NCI-H226 (cell line): ENCODE results near the gene ASGR1.
"Not testable (repeated sequence)": the region's sequence is repeated elsewhere in the genome, so short reads cannot be mapped to it uniquely, and the experiment has no call there.

Source experiments
- DNase-seq: peaks from one replicate; pipeline ENCODE4 v3.0.0-alpha.2; 2015

The ASGR1 gene

GRCh38 chr17:7184647-7185046 lies 5.5 kb upstream of the ASGR1 start:
- DNase-seq, result no peak

DNA sequence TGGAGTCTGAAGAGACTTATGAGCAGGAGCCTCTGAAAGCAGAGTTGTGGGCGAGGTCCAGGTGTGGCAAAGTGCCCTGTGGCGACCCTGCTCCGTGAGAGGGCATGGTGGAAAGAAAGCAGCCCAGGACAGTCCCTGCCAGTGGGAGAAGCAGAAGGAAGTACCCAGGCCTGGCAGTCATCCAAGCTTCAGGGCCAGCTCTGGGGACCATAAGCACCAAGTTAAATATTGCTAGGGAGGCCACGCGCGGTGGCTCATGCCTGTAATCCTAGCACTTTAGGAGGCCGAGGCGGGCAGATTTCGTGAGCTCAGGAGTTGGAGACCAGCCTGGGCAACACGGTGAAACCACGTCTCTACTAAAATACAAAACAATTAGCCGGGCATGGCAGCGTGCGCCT lies 4.9 kb upstream of the ASGR1 start:
- no peak for DNase-seq

DNA sequence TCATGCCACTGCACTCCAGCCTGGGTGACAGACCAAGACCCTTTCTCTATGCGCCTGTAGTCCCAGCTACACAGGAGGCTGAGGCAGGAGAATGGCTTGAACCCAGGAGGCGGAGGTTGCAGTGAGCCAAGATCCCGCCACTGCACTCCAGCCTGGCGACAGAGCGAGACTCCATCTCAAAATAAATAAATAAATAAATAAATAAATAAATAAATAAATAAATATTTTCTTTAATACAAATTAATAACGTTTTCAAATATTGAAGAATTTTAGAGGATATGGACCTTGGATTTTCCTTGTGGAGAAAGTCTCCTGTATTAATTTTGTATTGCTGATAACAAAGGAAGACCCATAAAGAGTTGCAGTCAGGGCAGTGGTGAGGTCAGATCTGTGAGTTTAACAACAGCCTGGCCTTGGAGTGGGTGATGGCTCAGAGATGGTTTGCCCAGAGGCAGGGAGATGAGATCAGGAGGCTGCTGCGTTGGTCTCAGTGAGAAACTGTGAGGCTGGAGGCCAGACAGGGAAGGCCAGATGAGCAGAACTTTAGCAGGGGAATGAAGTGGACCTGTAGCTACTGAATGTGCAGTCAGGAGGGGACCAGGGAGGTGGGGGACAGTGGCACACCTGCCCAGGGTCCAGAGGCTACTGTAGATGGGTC lies 4.4 kb upstream of the ASGR1 start:
- DNase-seq, result no peak

DNA sequence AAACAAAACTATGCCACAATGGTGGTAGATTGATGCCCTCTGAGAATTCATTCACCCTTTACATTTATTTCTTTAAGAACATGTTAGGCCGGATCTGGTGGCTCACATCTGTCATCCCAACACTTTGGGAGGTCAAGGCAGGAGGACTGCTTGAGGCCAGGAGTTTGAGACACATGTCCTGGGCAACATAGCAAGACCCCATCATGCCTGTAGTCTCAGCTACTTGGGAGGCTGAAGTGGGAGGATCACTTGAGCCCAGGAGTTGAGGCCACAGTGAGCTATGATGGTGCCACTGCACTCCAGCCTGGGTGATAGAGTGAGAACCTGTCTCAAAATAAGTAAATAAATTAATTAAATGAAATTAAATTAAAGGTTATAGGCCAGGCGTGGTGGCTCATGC lies 2.9 kb upstream of the ASGR1 start:
- not testable (repeated sequence) for DNase-seq

DNA sequence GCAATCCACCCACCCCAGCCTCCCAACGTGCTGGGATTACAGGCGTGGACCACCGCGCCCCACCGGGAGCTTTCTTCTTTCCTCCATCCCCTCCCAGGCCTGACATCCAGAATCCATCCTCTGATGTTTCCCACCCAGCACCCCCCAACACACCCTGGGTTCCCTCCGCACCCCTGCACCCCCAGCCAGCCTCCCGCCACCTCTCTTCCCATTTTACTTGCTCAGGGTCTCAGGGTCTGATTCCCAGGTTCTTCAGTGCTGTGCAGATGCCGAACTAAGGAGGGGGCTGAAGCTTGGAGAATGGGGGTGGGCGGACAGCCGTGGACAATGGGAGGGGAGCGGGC lies 225 bp downstream of the ASGR1 start:
- no peak for DNase-seq

GRCh38 chr17:7177954-7178477 lies 1.2 kb downstream of the ASGR1 start:
- no peak for DNase-seq

GRCh38 chr17:7177191-7177953 lies 1.8 kb downstream of the ASGR1 start:
- DNase-seq, result no peak

DNA sequence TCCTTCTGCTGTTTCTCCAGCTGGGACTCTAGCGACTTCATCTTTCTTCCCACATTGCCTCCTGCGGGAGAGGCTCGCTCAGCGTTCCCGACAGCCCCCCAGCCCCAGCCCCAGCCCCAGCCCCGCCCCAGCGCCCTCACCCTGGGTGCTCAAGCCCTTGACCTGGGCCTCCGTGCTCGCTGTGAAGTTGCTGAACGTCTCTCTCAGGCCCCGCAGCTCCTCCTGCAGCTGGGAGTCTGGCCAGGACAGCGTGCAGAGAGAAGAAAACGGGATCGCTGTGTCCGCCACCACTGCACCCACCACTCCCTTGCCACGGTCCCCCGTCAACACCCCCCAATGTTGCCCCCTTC lies 2.4 kb downstream of the ASGR1 start:
- DNase-seq, result no peak

- no peak for DNase-seq
Observed at GRCh38 chr17:7176107-7176840, 2.9 kb downstream of the ASGR1 start.

DNA sequence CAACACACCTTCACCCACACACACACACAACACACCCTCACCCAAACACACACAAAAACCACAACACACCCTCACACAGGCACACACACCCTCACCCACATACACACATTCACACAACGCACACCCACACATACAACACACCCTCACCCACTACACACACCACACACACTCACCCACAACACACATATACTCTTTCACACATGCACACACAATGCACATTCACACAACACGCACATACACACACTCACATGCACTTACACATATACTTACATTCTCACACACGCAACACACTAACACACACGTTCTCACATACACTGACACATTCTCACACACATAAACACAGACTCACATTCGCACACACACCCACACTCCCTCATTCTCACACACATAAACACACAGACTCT lies 3.8 kb downstream of the ASGR1 start:
- no peak for DNase-seq

DNA sequence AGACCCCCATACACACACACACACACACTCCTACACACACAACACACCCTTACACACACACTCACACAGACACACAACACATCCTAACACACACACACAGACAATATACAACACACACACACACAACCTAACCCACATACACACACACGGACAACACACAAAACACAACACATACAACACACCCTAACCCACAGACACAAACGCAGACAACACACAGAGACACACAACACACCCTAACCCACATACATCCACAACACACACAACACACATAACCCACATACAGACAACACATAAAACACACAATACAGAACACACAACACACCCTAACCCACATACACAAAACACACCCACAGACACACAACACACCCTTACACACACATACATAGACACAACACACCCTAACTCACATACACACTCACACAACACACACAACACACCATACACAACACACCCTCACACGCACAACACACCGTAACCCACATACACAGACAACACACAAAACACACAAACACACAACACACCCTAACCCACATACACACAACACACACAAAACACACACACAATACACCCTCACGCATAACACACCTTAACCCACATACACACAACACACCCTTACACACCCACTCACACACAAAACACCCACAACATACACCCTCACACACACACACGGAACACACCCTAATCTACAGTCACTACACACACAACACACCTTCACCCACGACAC lies 4.4 kb downstream of the ASGR1 start:
- DNase-seq, result no peak

- DNase-seq, result no peak
Observed at GRCh38 chr17:7173687-7174602, 5.2 kb downstream of the ASGR1 start.

DNA sequence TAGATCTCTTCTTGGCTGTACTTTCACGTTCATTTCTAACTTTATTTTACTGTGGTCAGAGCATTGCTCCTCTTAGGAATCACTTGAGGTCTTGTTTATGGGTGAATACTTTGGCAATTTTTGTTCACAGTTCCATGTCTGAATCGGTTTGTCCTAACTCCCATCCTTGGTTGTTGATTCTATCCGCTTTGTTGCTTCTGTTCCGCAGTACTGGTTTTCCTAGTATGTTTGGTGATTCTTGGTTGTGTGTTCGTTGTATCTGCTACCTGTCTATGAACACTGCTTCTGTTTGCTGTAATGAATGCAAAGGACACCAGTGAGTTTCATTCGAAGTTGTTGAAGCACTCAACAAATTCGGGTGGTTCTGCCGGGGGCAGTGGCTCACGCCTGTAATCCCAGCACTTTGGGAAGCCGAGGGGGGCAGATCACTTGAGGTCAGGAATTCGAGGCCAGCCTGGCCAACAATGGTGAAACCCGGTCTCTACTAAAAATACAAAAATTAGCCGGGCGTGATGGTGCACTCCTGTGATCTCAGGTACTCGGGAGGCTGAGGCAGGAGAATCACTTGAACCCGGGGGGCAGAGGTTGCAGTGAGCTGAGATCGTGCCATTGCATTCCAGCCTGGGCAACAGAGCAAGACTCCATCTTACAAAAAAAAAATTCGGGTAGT lies 6.5 kb downstream of the ASGR1 start:
- DNase-seq, result not testable (repeated sequence)

DNA sequence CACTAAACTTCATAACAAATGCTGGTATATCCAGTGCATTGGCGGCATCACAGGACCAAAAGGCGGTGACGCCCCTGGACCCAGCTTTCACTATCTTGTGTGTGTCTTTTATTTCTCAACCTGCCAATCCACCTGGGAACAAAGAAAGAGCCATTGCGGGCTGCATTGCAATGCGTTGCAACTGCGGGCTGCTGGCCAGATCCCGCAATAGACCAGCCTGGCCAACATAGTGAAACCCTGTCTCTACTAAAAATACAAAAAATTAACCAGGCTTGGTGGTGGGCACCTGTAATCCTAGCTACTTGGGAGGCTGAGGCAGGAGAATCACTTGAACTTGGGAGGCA lies 9.6 kb downstream of the ASGR1 start:
- DNase-seq, result not testable (repeated sequence)

DNA sequence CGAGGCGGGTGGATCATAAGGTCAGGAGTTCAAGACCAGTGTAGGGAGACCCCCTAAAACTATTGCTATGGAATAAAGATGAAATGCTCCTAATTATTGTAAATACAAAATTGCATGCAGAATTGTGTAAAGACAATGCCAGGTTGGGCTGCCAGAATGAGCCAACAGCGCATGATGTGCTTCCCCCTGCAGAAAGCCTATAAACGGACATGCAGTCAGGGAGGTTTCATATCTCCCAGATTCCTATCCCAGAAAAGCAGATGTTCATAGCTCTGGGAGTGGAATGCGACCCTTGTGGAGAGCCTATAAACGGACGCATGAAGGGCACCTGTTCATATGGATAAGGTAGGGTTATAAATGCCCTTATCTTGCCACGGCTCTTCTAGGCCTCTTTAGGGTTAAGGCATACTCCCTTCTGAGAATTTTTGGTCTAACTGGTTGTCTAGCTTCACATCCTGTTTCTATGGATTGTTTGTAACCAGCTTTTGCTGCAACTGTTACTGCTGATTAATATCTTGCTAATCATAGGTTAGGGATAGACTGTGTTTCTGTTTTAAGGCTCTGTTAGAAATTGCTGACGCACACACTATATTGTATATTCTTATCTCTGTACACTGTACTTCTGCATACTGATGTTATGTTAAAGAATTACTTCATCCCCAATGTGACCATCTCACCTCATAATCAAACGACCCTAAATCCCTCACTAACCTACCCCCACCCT lies 10.2 kb downstream of the ASGR1 start:
- DNase-seq, result not testable (repeated sequence)

DNA sequence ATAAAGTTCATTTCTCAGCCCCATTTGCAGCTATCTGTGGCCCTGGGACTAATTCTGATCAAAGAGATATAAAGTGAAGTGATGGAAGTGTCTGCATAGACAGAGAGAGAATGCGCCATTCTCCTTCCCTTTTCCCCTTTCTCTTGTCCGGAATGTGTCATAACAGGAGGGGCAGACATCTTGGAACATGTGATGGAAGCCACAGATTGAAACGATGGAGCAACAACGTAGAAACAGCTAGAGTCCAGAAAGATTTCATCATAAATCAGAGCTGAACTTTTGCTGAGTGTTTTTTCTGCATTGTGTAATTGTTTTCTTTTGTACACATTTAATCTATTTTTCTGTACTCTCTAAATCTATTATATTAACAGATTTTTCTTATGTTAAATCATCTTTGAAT lies 11.3 kb downstream of the ASGR1 start:
- no peak for DNase-seq

GRCh38 chr17:7166873-7167272 lies 12.3 kb downstream of the ASGR1 start:
- DNase-seq, result no peak

DNA sequence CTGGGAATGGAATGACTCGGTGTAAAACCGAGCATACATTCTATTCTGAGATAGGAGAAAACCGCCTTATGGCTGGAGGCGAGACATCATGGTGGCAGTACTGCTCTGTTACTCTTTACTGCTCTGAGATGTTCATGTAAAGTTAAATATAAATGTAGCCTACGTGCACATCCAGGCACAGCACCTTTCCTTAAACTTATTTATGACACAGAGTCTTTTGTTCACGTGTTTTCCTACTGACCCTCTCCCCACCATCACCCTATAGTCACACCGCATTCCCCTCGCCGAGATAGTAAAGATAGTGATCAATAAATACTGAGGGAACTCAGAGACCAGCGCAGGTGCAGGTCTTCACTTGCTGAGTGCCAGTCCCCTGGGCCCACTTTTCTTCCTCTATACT lies 19.6 kb downstream of the ASGR1 start:
- DNase-seq, result not testable (repeated sequence)

GRCh38 chr17:7158424-7158823 lies 20.7 kb downstream of the ASGR1 start:
- DNase-seq, result not testable (repeated sequence)

GRCh38 chr17:7156342-7156940 lies 22.7 kb downstream of the ASGR1 start:
- no peak for DNase-seq

DNA sequence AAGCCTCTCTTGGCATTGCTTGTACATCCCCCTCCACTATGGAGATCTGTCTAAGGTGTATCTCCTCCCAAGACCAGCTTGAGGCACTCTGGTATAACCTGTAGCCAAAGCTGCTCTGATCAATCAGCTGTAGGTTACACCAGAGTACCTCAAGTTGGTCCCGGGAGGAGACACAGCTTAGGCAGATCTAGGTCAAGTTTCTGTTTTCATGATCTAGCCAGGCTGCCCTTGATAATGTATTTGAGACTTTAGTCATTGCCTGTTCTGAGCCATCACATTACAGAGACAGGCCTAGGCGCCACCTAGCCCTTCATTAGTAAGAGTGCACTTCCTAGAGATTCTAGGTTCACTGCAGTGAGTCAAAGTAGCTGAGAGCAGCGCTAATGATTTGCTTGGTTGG lies 31.4 kb downstream of the ASGR1 start:
- DNase-seq, result no peak
